Measurements from ENCODE around the gene VPS37D. TPM values are rescaled to one million over a fixed set of nuclear protein-coding genes. Genes with fewer than 3 reads are reported as not detected.
"Not testable (repeated sequence)": the region's sequence is repeated elsewhere in the genome, so short reads cannot be mapped to it uniquely, and the experiment has no call there.

VPS37D gene
- total and polyA plus RNA-seq, 2 of the 4 experiments (the other 2 are of a cell fraction): 2.3 to 3.1 TPM

DNA sequence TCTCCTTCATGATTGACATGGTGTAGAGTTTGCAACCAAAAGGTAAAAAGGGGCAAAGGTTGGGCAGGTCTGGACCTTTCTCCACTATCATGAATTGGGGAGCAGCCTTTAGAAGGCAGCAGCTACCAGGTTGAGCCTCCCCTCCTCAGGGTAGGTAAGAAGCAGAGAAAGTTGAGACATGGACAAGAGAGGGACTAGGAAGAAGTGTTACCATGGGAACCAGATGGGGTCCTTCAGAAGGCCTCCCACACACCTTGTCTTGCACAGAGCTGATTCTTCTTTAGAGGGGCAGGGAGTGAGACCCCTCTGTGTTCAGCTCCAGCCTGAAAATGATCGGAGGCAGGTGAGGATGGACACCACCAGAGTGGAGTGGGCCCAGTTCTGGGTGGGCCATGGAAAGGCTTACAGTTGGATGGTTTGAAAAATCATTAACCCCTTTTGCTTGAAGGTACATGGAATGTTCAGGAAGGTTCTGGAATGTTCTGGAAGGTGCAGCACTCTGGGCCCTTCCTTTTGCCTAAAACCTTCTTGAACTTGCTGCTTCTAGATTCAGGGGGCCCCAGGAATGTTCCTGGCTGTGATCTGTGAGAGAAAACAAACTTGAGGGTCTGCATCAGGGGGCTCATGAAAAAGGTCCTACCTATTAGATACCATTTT is 7.0 kb downstream of the VPS37D start:
- CTCF ChIA-PET: no interaction called here
- in situ Hi-C loops (cut with MboI; ENCODE audit: low sequenced_read_pairs) (loop anchor here (5.0 kb wide), 1 partner anchor 67 kb away; no protein-coding TSS in a partner anchor), dilution Hi-C loops (cut with HindIII; ENCODE audit: low sequenced_read_pairs, unreplicated experiment) (no loop called here), intact Hi-C loops (cut with micrococcal nuclease) (no loop called here)
- Histone ChIP-seq H3K56ac (ENCODE audit: extremely low read depth, insufficient read depth, low read length) (no peak overlapping the region), H3K36me3 (ENCODE audit: control insufficient read depth, insufficient read depth, low read length) (peaks cover 17% of the 10 kb centered on the region), H3K18ac (ENCODE audit: low read depth, low read length) (no peak overlapping the region), H4K91ac (ENCODE audit: insufficient read depth, low read depth, low read length) (no peak overlapping the region), H2BK120ac (ENCODE audit: low read depth, low read length) (no peak overlapping the region), H2BK15ac (ENCODE audit: low read depth, low read length) (no peak overlapping the region), H3K14ac (replicated peaks; ENCODE audit: low read depth, low read length) (no peak overlapping the region), H2BK20ac (ENCODE audit: low read depth, low read length) (no peak overlapping the region), H3K9me3 (ENCODE audit: control insufficient read depth, insufficient read depth, low read length) (no peaks in the 10 kb centered on the region), H4K20me1 (ENCODE audit: insufficient read depth, low read length) (peaks cover 13% of the 10 kb centered on the region; the same call in 1 of the 2 replicates), H3K27ac (ENCODE audit: insufficient read depth, low read length) (no peak overlapping the region), H4K8ac (ENCODE audit: low read depth in 2 of 2, low read length in 2 of 2) (no peak overlapping the region), H2AFZ (replicated peaks; ENCODE audit: low read length, poor library complexity) (no peak overlapping the region), H3K23ac (ENCODE audit: low read depth, low read length) (no peak overlapping the region), H2AK9ac (replicated peaks; ENCODE audit: low read depth, low read length, poor library complexity) (no peak overlapping the region), H3K4me2 (ENCODE audit: low read depth, low read length) (no peak overlapping the region), H3K27me3 (ENCODE audit: control insufficient read depth, insufficient read depth, low read length) (no peaks in the 10 kb centered on the region), H3K79me1 (ENCODE audit: low read depth in 1 of 2, low read length in 2 of 2) (peaks cover 14 to 17% of the 10 kb centered on the region in 2 experiments), H3K4me1 (ENCODE audit: control insufficient read depth, insufficient read depth, low read length) (no peaks in the 10 kb centered on the region), H2AK5ac (ENCODE audit: low read depth, low read length) (no peak overlapping the region), H3K9ac (ENCODE audit: low read depth, low read length) (no peak overlapping the region), H3K4ac (ENCODE audit: low read depth, low read length) (no peak overlapping the region), H3K4me3 (ENCODE audit: insufficient read depth, low read depth, low read length) (no peak overlapping the region), H4K5ac (ENCODE audit: low read depth, low read length) (no peak overlapping the region), H3K9me1 (ENCODE audit: insufficient read depth, low read length) (0 out of 2 replicates have a peak, but pooled peaks cover 2% of the 10 kb centered on the region), H2BK5ac (ENCODE audit: low read depth, low read length, poor library complexity, severe bottlenecking) (no peak overlapping the region)
- TF ChIP-seq FOS (IDR thresholded peaks at IDR 0.05; ENCODE audit: low read depth, low read length) (no peak), CEBPB (IDR thresholded peaks at IDR 0.05; ENCODE audit: low read depth, low read length) (no peak), SMC3 (IDR thresholded peaks at IDR 0.05; ENCODE audit: low read depth, low read length) (no peak), RCOR1 (IDR thresholded peaks at IDR 0.05; ENCODE audit: insufficient replicate concordance, low read length) (no peak), BHLHE40 (IDR thresholded peaks at IDR 0.05; ENCODE audit: low read depth, low read length) (no peak), RFX5 (IDR thresholded peaks at IDR 0.05; ENCODE audit: low read depth, low read length) (no peak)
- no TSS peak for BruUV-seq (replicated peaks)
- no peak for ATAC-seq (ENCODE audit: low read depth)
- WGBS, 2 experiments (ENCODE audit: extremely low coverage in 2 of 2, insufficient read length in 1 of 2): no CpG with 5 or more reads among the region's 1 CpG
- no peak for DNase-seq
- POLR2A ChIA-PET (ENCODE audit: unreplicated experiment): interaction anchor here (0.5 kb wide), 1 partner anchor 96 kb away, joined by 4 read pairs; the partner anchor contains the start of gene TBL2

DNA sequence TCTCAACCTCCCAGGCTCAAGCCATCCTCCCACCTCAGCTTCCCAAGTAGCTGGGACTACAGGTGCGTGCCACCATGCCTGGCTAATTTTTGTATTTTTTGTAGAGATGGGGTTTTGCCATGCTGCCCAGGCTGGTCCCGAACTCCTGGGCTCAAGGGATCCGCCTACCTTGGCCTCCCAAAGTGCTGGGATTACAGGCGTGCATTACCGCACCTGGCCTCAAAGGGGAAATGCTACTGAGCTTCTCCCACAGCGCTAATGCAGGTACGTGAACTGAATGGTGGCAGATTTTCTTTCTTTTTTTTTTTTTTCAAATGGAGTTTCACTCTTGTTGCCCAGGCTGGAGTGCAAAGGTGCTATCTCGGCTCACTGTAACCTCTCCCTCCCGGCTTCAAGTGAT is 8.4 kb downstream of the VPS37D start:
- H4K20me1 ChIP-seq (ENCODE audit: insufficient read depth, low read length): peaks cover 20% of the 10 kb centered on the region; the same call in 1 of the 2 replicates
- H3K4me2 ChIP-seq (ENCODE audit: low read depth, low read length); H3K9me3 ChIP-seq (ENCODE audit: control insufficient read depth, insufficient read depth, low read length); H2BK5ac ChIP-seq (ENCODE audit: low read depth, low read length, poor library complexity, severe bottlenecking); H2AK9ac ChIP-seq (replicated peaks; ENCODE audit: low read depth, low read length, poor library complexity); H3K27me3 ChIP-seq (ENCODE audit: control insufficient read depth, insufficient read depth, low read length); H2AFZ ChIP-seq (replicated peaks; ENCODE audit: low read length, poor library complexity); H3K9ac ChIP-seq (ENCODE audit: low read depth, low read length); H3K9me1 ChIP-seq (ENCODE audit: insufficient read depth, low read length); DNase-seq; H3K14ac ChIP-seq (replicated peaks; ENCODE audit: low read depth, low read length); H2BK20ac ChIP-seq (ENCODE audit: low read depth, low read length); H4K5ac ChIP-seq (ENCODE audit: low read depth, low read length); H2AK5ac ChIP-seq (ENCODE audit: low read depth, low read length); H3K27ac ChIP-seq (ENCODE audit: insufficient read depth, low read length); H3K4me3 ChIP-seq (ENCODE audit: insufficient read depth, low read depth, low read length); H3K23ac ChIP-seq (ENCODE audit: low read depth, low read length); H3K56ac ChIP-seq (ENCODE audit: extremely low read depth, insufficient read depth, low read length); CTCF ChIA-PET; H3K4ac ChIP-seq (ENCODE audit: low read depth, low read length); H3K18ac ChIP-seq (ENCODE audit: low read depth, low read length); H2BK120ac ChIP-seq (ENCODE audit: low read depth, low read length); ATAC-seq (ENCODE audit: low read depth); intact Hi-C loops (cut with micrococcal nuclease); BruUV-seq (replicated peaks); H4K8ac ChIP-seq (ENCODE audit: low read depth in 2 of 2, low read length in 2 of 2); H4K91ac ChIP-seq (ENCODE audit: insufficient read depth, low read depth, low read length); H2BK15ac ChIP-seq (ENCODE audit: low read depth, low read length); dilution Hi-C loops (cut with HindIII; ENCODE audit: low sequenced_read_pairs, unreplicated experiment); H3K4me1 ChIP-seq (ENCODE audit: control insufficient read depth, insufficient read depth, low read length): not testable (repeated sequence)
- POLR2A ChIA-PET (ENCODE audit: unreplicated experiment): interaction anchor here (0.7 kb wide), 1 partner anchor 62 kb away, joined by 4 read pairs; no protein-coding TSS in a partner anchor
- in situ Hi-C loops (cut with MboI; ENCODE audit: low sequenced_read_pairs): loop anchor here (5.0 kb wide), 1 partner anchor 69 kb away; no protein-coding TSS in a partner anchor
- H3K36me3 ChIP-seq (ENCODE audit: control insufficient read depth, insufficient read depth, low read length): peaks cover 17% of the 10 kb centered on the region
- H3K79me1 ChIP-seq (ENCODE audit: low read depth in 1 of 2, low read length in 2 of 2): peaks cover 27 to 32% of the 10 kb centered on the region in 2 experiments
- WGBS, 2 experiments (ENCODE audit: extremely low coverage in 2 of 2, insufficient read length in 1 of 2): 84% methylated on average over 5 of the region's 9 CpGs; no CpG with 5 or more reads in 1 of the 2 experiments

All from IMR-90 (cell line).